Activated CD4-positive, CD25-positive, alpha-beta regulatory T cell treated with anti-CD3 and anti-CD28 coated beads, Interleukin-2, amount 50 U/mL, for 24 hours (primary cell): ENCODE measurements around the gene CASP7.

Experiments used
- ATAC-seq, 2 donors: fragments of 150-1000 bp; cut with Tn5 transposase; one replicate each; pipeline ENCODE4 v1.10.0; 2021; ENCODE audit warnings: mild to moderate bottlenecking in 1 of 2, moderate library complexity in 1 of 2

CASP7 gene

DNA sequence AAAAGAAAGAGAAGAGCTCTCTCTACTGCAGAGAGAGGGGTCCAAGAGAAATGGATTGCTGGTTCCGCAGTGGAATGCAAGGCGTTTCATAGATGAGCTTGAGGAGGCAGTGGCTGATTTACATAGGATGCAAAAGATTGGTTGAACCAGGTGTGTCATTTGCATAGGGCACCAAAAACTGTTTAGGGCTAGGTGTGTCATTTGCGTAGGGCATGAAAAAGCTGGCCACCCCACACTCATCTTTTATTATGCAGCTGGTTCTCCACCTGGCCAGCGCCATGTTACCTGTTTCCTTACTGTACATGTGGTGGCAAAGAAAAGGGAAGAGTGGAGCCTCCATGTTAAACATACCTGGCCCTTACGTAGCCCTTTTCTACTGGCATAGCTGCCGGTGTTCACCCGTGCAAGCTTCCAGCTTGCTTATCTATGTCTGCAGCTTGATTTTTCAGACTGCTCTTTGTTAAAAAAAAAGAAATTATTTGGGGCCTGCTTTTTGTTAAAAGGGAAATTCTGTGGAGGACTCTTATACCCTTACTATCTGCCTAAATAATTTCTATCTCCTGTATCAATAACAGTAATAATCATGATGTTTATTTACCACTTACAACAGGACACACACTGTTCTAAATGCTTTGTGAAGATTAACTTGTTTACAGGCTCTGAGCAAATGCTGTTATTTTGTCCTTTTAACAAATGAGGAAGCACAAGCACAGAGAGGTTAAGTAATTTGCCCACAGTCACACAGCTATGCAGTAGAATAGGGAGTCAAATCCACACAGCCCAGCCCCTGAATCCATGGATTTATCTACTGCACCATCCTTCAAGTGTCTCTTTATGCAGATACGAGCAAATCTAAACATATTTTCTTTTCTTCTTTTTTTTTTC, 33.3 kb downstream of the CASP7 start:
- ATAC-seq: no peak

DNA sequence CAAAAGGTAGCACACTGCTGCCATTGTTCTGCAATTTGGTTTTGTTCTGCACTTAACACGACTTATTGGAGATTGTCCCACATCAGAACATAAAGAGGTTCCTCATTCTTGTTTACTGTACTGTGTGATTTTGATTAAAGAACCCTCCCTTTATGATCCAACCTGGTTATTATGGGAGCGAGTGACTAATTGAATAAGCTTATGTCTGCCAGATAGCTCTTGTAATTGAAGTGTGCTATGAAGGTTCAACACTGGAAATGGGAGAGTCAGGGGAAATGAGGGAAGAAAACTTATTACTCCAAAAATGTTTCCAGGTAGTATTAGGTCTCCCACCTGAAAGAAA, 33.9 kb downstream of the CASP7 start:
- no peak for ATAC-seq

DNA sequence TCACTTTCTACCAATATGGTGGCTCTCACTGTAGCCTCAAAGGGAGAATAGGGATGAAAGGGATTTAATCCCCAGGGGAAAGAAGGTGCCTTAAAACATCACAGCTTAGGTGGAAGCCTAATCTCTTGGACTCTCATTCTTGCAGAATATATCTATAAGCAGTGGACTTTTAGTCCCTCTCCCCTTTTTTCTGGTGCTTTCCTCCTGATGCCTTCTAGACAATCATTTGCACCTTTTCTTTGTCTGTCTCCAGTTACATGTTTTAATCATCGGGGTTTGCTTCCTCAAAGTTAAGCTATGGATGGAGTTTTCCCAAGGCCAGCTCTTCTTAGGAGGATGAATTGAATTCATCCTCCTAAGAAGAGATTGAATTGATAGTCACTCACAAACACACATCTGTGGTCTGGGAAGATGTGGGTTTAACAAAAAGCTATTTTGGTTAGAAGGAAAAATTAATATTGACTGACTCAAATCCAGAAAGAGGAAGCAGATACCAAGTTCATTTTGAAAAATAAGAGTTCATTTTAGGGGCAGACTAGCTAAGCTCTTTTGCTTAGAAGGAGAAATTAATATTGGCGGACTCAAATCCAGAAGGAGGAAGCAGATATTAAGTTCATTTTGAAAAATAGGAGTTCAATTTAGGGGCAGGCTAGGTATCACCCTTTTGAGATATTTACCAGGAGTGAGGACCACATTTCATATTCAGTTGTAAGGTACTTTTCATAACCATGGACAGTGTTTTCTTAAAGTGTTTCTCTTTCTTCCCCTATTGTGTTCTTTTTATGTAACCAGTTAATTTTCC, 36.6 kb downstream of the CASP7 start:
- ATAC-seq: no peak

DNA sequence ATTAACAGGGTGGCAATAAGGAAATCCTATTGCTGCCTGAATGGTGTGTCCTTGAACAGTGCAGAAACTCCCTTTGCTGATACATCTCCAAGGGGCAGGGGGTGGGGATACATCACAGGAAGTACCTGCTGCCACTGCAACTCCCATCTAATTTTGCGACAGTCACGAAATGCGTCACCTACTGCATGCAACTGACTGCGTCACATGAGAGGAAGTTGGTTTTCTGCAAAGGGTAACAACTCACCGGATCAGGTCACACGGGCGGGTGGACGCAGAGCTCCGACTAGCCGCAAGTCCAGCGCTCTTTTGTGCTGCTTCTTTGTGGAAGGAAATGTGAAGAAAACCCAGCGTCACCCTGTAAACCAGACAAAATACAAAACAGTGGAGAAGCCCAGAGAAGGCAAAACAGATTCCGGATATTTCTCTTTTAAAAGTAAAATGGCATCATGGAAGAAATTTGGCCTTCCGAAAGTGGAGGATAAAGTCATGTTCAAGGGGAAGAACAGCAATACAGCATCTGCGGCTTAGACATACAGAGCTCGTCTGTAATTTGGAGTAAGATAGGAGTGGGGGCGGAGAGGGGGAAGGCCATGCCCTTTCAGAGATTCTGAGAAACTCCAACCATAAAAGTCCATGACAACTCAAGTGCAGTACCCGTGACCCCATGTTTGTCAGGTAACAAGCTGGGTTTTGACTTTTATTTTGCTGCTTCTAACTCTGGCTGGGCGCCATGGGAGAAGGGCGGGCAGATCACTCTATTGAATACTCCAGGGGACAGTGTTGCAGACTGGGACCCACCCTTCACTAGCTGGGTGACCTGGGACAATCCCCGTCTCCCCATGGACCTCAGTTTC, 39.5 kb downstream of the CASP7 start:
- ATAC-seq: peak; percentile 27 to 46

DNA sequence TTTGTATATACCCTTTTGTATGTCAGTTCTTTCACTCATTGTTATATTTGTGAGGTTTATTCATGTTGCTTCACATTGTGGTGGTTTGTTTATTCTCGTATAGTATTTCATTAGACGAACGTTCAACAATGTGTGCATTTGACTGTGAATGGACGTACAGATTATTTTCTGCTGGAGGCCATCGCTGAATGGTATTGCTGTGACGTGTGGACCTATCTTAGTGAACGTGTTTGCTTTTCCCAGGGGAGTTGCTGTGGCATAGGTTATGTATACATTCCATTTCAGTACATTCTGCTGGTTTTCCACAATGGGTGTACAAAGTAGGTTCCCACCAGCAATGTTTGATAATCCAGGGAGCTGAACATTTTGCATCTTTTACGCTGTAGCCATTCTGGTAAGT, 40.7 kb downstream of the CASP7 start:
- no peak for ATAC-seq

DNA sequence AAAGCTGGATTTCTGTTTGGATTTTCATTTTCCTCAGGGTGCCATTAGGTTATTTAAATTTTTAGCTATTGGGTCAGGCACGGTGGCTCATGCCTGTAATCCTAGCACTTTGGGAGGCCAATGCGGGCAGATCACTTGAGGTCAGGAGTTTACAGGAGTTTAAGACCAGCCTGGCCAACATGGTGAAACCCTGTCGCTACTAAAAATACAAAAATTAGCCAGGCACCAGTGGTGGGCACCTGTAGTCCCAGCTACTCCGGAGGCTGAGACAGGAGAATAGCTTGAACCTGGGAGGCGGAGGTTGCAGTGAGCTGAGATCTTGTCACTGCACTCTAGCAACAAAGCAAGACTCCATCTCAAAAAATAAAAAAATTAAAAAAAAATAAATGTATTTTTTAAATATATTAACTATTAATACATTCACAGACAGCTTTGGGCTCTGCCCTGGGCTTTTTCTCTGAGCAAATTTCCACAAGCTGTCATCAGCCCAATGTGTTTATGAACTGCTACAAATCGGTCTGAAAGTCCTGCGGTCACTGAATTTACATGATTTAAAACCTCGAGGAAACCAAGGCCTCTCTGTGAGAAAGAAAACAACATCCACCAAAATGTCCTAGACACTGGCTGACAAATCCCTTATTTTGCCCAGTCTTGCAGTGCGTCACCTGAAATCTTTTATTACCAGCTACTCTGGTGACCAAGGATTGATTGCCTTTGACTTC, 52.6 kb downstream of the CASP7 start:
- ATAC-seq: no peak

DNA sequence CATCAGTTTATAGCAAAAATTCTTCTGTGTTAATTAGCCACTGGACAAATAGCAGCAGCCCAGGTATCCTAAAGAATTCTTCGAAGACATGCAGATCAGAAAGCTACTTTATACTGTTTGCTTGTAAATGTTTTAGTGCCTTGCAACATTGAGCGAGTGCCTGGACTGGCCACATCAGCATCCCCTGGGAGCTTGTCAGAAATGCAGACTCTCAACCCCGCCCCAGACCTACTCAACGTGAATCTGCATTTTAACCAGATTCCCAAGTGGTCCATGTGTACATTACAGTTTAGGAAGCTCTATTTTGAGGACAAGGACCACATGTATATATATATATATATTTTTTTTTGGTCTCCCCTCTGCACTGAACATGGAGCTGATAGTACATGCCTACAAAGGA, 53.3 kb downstream of the CASP7 start:
- ATAC-seq: no peak

DNA sequence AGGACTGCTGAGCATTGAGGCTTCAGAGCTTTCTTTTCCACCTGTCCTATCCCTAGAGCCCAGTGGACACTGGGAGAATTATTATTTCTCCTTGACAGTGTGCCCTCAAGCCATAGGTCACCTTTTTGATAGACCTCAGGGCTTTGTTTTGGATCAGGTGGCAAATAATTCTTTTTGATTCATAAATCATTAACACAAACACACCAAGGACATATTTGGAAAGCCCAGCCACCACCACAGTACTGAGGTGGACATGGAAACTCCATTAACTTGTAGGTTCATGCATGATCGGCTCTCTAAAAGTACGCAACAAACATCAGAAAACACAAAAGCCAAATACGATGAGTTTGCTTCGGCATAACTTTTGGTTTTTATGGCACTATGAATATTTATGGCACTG, 53.9 kb downstream of the CASP7 start:
- no peak for ATAC-seq

DNA sequence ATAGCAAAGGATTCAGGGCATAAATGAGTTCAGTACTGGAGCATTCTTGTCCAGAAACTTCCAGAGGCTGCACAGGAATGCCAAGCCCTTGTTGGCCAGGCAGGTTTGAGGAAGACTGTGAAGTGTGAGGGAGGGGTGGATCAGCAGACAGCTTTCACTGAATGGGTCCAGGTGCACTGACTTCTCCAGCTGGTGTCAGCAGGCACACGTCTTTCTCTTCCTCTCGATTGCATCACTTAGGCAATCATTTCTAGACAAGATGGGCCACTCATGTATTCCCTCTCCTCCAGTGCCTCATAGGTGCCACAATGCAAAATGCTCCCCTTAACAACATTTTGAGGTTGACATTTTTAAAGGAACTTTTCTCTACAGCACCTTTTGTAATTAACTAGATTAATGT, 56.2 kb downstream of the CASP7 start:
- ATAC-seq: no peak

DNA sequence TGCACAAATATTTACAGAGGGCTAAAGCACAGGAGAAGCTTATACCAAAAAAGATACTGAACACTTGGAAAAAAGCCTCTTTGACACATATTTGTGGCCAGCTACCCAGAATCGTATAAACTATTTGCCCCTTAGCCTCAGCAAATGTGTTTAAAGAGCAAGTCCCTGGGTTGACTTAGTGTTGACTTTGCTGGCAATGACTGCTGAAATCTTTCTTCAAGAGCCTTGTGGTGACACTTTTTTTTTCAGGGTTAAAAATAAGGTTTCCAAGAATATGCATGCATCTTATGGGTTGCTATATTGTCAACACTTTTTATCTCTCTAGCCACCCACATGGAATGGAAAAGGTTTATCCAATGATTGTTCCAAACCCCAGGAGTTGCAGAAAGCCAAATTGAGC, 56.9 kb downstream of the CASP7 start:
- ATAC-seq: no peak

DNA sequence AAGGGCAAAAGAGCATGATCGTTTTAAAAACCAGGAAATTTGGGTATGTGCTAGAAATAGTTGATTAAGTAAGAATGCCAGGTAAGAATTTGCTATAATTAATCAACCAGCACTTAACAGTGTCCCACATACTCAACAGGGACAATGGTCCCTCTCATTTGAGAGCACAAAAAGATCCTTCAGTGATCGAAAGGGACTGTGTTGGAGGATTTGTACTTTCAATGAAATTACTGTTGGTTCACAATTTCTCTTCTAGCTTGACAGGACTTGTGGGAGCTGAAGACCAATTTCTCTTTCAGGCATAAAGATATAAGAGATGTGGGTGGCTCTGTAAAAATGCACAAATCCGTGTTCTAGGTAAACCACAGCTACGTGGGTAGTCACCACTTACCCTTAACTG, 59.3 kb downstream of the CASP7 start:
- ATAC-seq: no peak

DNA sequence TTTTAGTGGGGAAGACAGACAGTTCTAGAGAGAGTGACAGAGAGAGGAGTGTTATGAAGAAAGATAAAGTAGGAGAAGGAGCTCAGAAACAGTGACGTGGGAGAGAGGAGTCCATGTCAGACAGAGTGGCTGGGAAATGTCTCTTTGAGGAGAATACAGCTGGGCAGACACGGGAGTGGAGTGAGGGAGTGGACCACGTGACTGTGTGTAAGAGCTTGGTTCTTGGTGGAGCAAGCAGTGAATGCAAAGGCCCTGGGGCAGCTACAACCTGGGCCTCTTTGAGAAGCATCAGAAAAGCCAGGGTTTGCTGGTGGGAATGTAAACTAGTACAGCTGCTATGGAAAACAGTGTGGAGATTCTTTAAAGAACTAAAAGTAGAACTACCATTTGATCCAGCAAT, 59.9 kb downstream of the CASP7 start:
- ATAC-seq: no peak

DNA sequence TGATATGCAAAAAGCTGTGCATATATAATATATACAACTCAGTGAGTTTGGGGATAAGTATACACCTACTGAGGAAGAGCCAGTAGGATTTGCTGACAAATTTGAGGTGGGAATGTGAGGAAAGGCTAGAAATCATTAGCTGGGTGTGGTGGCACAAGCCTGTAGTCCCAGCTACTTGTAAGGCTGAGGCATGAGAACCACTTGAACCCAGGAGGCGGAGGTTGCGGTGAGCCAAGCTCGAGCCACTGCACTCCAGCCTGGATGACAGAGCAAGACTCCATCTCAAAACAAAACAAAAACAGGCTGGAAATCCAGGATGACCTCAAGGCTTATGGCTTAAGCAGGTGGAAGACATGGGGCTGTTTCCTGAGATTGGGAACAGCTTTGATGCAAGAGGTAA, 61.1 kb downstream of the CASP7 start:
- ATAC-seq: no peak

DNA sequence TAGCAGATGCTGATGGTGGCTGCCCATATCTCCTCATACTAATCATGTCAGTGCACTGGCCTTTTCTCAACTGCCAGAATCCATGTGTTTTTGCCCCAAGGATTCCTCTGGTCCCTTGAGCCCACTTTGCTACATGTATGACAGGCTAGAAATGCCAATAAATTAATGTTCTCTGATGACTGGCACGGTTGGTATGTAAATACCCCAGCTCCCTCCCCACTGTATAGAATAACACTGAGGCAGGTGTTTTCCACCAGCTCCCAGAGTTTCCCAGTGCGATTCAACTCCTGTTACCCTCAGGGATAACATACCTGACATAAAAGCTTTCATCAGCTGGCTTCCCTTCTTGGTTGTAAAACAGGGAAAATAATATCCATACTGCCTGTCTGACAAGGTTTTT, 62.8 kb downstream of the CASP7 start:
- ATAC-seq: no peak

DNA sequence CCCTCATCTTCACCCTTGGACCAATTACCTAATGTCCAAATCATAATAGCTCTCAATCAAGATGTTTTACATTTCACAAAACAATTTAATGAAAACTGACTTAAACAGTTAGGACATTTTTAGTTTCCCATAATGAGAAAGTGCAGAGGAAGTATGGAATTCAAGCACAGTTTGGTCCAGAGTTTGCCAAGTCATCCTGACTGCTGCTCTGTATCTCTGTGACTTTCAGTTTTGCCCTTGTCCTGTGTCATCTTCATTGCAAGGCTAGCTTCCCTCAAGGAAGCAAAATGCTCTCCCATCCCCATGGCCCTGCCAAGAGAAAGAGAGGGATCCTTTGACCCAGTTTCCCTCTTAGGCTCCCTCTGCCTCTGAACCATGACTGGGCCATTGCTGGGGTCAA, 63.9 kb downstream of the CASP7 start:
- no peak for ATAC-seq

DNA sequence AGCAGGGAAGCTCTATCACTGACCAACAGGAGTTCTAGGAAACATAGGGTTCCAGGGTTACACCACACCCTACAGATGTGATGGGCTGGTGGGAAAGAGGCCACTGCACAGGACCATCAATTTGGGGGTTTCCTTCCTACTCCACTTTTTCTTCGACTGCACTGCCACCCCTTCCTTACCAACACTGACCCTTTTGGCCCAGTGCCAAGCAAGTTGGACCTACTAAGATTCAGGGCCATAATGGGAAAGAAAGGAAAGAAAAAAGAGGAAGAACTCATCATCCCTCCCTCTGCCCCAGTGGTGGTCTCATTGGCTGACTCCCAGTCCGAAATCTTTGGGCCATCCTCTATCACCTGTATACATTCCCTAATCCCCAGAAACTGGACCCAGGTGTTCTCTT, 65.7 kb downstream of the CASP7 start:
- ATAC-seq: no peak

DNA sequence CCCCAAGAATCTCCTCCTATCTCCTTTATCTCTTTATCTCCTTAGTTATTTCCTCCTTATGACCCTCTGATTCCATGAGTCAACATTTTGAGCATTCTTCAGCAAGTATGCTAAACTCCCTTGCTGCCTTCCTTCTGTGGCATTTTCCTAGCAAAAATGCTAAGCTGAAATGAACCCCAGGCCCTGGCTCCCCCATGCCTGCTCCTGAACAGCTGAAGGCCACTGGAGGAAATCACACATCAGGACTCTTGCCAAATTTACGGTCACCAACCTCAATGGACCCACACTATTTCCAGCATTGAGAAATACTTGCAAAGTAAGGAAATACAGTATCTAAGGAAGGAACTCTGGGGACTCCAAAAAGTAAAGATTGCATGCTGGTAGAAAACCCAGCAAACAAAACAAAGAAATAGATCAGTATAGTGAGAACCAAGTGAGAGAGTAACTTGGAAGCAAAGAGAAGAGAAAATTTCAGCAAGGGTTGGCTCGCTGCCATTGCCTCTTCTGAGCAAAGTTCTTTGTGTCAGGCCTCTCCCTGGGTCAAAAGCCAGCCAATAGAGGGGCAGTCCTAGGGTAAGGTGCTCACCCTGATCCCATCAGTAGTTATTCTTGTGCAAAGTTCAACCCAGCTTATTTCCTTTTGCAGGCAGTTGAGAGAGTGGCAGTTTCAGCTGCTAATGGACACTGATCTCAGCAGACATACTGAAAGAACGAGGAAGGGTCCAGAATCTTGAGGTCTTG, 66.7 kb downstream of the CASP7 start:
- ATAC-seq: no peak

DNA sequence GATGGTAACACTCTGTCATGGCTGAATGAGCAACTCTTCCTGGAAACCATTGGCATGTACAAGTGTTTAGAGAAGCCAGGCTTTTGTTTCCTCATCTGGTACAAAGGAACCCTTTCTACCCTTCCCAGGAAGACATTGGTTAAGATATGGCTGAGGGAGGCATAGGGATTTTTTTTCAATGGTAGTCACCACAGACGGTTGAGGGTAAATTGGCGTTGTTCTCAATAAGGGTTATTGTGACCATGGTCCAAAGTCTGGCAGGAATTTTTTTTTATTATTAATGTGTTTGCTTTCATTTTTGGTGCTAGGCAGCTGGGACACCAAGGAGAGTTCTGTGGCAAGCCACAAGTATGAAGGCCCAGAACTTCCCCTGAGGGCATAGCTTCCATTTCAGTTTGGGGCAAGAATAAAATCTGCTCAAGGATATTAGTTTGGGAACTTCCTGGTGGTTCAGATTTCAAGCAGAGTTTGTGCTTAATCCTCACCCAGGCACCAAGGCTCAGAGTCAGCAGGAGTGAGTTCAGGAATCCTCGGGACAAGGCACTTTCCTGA, 71.5 kb downstream of the CASP7 start, which contains the start of gene PLEKHS1:
Gene PLEKHS1 (plus strand): TSS at position 502 of the 552 bp plus-strand sequence. CDS start 3,596 bp downstream, outside the sequence.
- ATAC-seq: no peak

DNA sequence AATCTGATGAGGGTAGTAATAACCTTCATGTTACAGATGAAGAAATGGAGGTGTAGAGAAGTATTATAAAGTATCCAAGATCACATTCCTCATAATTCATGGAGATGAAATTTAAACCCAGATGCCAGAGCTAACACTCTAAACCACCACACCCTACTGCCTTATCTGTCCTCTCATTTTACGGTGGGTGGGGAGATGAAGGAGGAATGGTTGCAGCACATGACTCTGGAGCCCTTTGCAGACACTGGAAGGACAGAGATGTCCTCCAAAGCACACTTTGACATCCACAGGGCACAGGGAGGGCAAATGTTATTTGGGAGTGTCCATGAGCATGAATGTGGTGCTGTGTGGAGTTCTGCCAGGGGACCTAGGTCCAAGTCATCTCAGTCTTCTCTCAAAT, 72.8 kb downstream of the CASP7 start:
- no peak for ATAC-seq

DNA sequence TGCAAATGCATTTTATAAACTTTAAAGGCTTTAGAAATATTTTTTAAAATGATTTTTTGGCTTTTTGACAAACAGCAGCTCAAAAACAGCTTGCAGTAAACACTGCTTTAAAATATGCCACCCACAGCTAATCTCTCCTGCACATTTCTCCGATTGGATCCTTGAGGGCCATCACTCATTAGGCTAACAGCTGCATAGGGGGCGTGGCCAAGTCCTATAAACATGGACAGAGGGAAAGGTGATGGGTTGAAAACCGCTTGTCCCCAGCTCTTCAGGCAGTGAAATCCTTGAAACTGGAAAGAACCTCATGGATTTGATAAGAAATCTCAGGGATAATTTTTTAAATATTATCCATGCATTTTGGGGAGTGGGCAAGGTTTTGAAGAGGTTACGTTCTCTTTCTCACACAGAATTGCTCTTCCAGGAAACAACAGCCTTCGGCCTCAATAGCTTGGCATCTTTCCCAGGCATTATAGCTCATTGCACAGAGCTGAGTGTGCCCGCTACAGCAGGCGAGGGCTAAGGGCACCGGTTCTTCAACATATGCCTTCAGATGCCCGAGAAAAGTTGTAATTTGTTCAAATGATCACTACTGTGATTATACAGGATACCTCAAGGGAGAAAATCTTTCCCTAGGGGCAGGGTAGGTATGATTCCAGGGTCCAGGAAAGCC, 73.4 kb downstream of the CASP7 start:
- ATAC-seq: no peak

DNA sequence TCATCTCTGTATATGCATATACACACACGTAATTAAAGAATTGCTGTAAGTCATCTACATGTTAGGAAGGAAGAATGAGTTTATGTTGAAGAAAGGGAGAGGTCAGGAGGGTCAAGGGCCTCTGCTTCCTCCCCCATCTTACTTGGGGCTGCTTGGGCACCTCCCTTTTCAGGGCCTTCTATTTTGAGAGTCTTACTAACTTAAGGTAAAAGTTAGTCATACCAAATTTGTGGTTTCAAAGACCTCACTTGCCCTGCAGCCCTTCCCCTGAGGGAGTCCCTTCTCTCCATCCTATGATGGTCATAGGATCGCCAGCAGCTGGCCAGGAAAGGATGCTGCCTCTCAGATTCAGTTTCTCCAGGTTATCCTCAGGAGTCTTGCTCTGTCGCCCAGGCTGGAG, 74.4 kb downstream of the CASP7 start:
- no peak for ATAC-seq
